ENCODE measurements around the gene SPATA46. TPM values are rescaled to one million over a fixed set of nuclear protein-coding genes. Genes with fewer than 3 reads are reported as not detected.

The SPATA46 gene
- polyA plus RNA-seq, 1 donor (not counting 4 experiments of a cell fraction or from before 2014, with no cell fraction given) = not detected

DNA sequence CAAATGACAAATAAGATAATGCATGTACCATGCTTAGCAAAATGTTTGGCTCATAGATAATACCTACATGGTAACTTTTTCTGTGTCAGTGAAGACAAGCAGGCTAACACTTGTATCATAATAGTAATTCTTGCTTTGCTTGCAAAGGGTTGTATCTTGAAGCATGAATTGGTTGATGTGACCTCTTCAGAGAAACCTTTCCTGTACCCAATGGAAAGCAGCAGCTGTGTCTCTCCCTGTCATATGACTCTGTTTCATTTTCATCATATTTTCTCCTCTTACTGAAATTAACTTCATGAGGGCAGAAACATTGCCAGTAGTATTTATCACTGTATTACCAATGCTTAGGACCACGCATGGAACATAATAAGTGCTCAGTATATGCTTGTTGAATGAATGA lies 30.9 kb upstream of the SPATA46 start:
- Histone ChIP-seq H3K27ac (ENCODE audit: control insufficient read depth, insufficient read depth, low read length) (no peak overlapping the region), H3K36me3 (ENCODE audit: control insufficient read depth in 2 of 2, extremely low read depth in 1 of 2, insufficient read depth in 2 of 2, low read length in 2 of 2) (no peaks in the 10 kb centered on the region), H3K4me2 (ENCODE audit: control insufficient read depth, extremely low read depth, insufficient read depth, low read depth, low read length) (no peak overlapping the region), H3K79me2 (ENCODE audit: control insufficient read depth, insufficient read depth, low read length) (no peaks in the 10 kb centered on the region), H3K4me1 (ENCODE audit: control insufficient read depth, extremely low read depth, insufficient read depth, low read length) (peaks cover 3% of the 10 kb centered on the region), H3K9ac (ENCODE audit: control insufficient read depth, extremely low read depth, insufficient read depth, low read length) (no peak overlapping the region), H3K4me3 (ENCODE audit: control insufficient read depth in 2 of 3, extremely low read depth in 1 of 3, insufficient read depth in 2 of 3, low read depth in 1 of 3, low read length in 3 of 3) (no peak overlapping the region), H2AFZ (ENCODE audit: control insufficient read depth, low read length) (no peak overlapping the region), H3K9me1 (ENCODE audit: control insufficient read depth, extremely low read depth, insufficient read depth, low read length) (no peaks in the 10 kb centered on the region), H3K27me3 (ENCODE audit: control insufficient read depth, extremely low read depth, insufficient read depth, low read length) (peaks cover 6% of the 10 kb centered on the region), H3K9me3 (ENCODE audit: control insufficient read depth, low read depth, low read length) (no peaks in the 10 kb centered on the region), H4K20me1 (ENCODE audit: control insufficient read depth, extremely low read depth, insufficient read depth, low read length) (no peaks in the 10 kb centered on the region)
- no peak for DNase-seq (ENCODE audit: low read depth, low spot score)
- TF ChIP-seq, protein P1, sequence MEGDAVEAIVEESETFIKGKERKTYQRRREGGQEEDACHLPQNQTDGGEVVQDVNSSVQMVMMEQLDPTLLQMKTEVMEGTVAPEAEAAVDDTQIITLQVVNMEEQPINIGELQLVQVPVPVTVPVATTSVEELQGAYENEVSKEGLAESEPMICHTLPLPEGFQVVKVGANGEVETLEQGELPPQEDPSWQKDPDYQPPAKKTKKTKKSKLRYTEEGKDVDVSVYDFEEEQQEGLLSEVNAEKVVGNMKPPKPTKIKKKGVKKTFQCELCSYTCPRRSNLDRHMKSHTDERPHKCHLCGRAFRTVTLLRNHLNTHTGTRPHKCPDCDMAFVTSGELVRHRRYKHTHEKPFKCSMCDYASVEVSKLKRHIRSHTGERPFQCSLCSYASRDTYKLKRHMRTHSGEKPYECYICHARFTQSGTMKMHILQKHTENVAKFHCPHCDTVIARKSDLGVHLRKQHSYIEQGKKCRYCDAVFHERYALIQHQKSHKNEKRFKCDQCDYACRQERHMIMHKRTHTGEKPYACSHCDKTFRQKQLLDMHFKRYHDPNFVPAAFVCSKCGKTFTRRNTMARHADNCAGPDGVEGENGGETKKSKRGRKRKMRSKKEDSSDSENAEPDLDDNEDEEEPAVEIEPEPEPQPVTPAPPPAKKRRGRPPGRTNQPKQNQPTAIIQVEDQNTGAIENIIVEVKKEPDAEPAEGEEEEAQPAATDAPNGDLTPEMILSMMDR (optimal IDR thresholded peaks at IDR 0.05 in 1 of 3, IDR thresholded peaks at IDR 0.05 in 1 of 3, conservative IDR thresholded peaks at IDR 0.05 in 1 of 3; ENCODE audit: extremely low read depth in 1 of 3, insufficient read depth in 2 of 3, low read length in 3 of 3) = no peak
- no peak for TF ChIP-seq EZH2 (IDR thresholded peaks at IDR 0.05; ENCODE audit: low read length)
- dilution Hi-C loops (cut with MboI; ENCODE audit: extremely low pct_ligation_motif_present, low sequenced_read_pairs) = no loop called here
- FAIRE-seq = no peak

DNA sequence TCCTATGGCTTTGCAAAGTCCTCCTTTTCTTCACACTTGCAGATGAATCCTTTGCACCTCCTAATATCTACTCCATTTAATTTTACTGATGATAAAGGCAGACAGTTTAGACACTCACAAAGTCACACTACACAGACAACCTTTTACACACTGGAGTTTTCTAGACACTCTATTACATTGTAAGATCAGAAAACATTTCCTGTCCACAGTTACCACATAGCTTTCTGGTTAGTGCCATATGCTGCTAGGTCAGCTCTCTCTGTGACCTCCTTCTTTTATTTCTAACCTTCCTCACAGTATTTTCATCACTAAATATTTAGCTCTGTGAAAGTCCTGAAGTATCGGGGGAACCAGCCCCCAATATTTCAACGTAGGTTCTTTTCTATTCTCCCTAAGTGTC lies 30.2 kb upstream of the SPATA46 start:
- FAIRE-seq = no peak
- no peak for TF ChIP-seq EZH2 (IDR thresholded peaks at IDR 0.05; ENCODE audit: low read length)
- TF ChIP-seq, protein P1 (optimal IDR thresholded peaks at IDR 0.05 in 1 of 3, IDR thresholded peaks at IDR 0.05 in 1 of 3, conservative IDR thresholded peaks at IDR 0.05 in 1 of 3; ENCODE audit: extremely low read depth in 1 of 3, insufficient read depth in 2 of 3, low read length in 3 of 3) = no peak
- dilution Hi-C loops (cut with MboI; ENCODE audit: extremely low pct_ligation_motif_present, low sequenced_read_pairs) = no loop called here

More for the DNA sequence above, 30.2 kb upstream of the SPATA46 start:
- no peak overlapping the region for H2AFZ ChIP-seq (ENCODE audit: control insufficient read depth, low read length)
- no peaks in the 10 kb centered on the region for H3K36me3 ChIP-seq (ENCODE audit: control insufficient read depth in 2 of 2, extremely low read depth in 1 of 2, insufficient read depth in 2 of 2, low read length in 2 of 2)
- H3K4me1 ChIP-seq (ENCODE audit: control insufficient read depth, extremely low read depth, insufficient read depth, low read length) = peaks cover 3% of the 10 kb centered on the region
- H3K9me1 ChIP-seq (ENCODE audit: control insufficient read depth, extremely low read depth, insufficient read depth, low read length) = no peaks in the 10 kb centered on the region
- no peak overlapping the region for H3K27ac ChIP-seq (ENCODE audit: control insufficient read depth, insufficient read depth, low read length)
- no peaks in the 10 kb centered on the region for H4K20me1 ChIP-seq (ENCODE audit: control insufficient read depth, extremely low read depth, insufficient read depth, low read length)
- H3K4me3 ChIP-seq (ENCODE audit: control insufficient read depth in 2 of 3, extremely low read depth in 1 of 3, insufficient read depth in 2 of 3, low read depth in 1 of 3, low read length in 3 of 3) = no peak overlapping the region
- DNase-seq (ENCODE audit: low read depth, low spot score) = no peak
- no peak overlapping the region for H3K4me2 ChIP-seq (ENCODE audit: control insufficient read depth, extremely low read depth, insufficient read depth, low read depth, low read length)
- no peaks in the 10 kb centered on the region for H3K79me2 ChIP-seq (ENCODE audit: control insufficient read depth, insufficient read depth, low read length)
- peaks cover 6% of the 10 kb centered on the region for H3K27me3 ChIP-seq (ENCODE audit: control insufficient read depth, extremely low read depth, insufficient read depth, low read length)
- no peaks in the 10 kb centered on the region for H3K9me3 ChIP-seq (ENCODE audit: control insufficient read depth, low read depth, low read length)
- H3K9ac ChIP-seq (ENCODE audit: control insufficient read depth, extremely low read depth, insufficient read depth, low read length) = no peak overlapping the region

Data from keratinocyte (primary cell).